Osteoblast (primary cell): Measurements from ENCODE around the gene NACA. TPM values are rescaled to one million over a fixed set of nuclear protein-coding genes. Genes with fewer than 3 reads are reported as not detected.

Source experiments
- DNase-seq: peaks from one replicate; pipeline ENCODE4 v3.0.0; 2011; ENCODE audit warnings: low spot score, mixed read lengths; ENCODE audit not compliant: insufficient read length; ENCODE audit errors: missing footprints
- H2AFZ ChIP-seq: 2 replicates; pipeline ENCODE4 v1.6.0; 2011; ENCODE audit warnings: mild to moderate bottlenecking, low read length
- H3K27ac ChIP-seq: 2 replicates; pipeline ENCODE4 v1.5.1; 2011; ENCODE audit warnings: mild to moderate bottlenecking, low read depth, low read length, moderate library complexity
- H3K27me3 ChIP-seq: 2 replicates; pipeline ENCODE4 v1.6.0; 2012; ENCODE audit warnings: mild to moderate bottlenecking, control low read depth, inconsistent platforms, low read length, moderate library complexity; ENCODE audit not compliant: insufficient read depth
- H3K36me3 ChIP-seq: 2 replicates; pipeline ENCODE4 v1.5.1; 2011; ENCODE audit warnings: mild to moderate bottlenecking, low read length, control low read depth, moderate library complexity; ENCODE audit not compliant: insufficient read depth
- H3K4me1 ChIP-seq: 2 replicates; pipeline ENCODE4 v1.5.1; 2011; ENCODE audit warnings: mild to moderate bottlenecking, low read length, control low read depth, moderate library complexity; ENCODE audit not compliant: insufficient read depth
- H3K4me2 ChIP-seq: 2 replicates; pipeline ENCODE4 v1.6.0; 2011; ENCODE audit warnings: mild to moderate bottlenecking, low read length; ENCODE audit not compliant: insufficient read depth
- H3K4me3 ChIP-seq: fragments of 200-600 bp; sonication (generic); 3 replicates; pipeline ENCODE4 v1.5.1; 2012; ENCODE audit warnings: mild to moderate bottlenecking, low read length, inconsistent platforms; ENCODE audit not compliant: insufficient read depth
- H3K79me2 ChIP-seq: 2 replicates; pipeline ENCODE4 v1.6.0; 2012; ENCODE audit warnings: mild to moderate bottlenecking, low read length, control low read depth, inconsistent platforms; ENCODE audit not compliant: insufficient read depth
- H3K9me3 ChIP-seq: 2 replicates; pipeline ENCODE4 v1.5.1; 2011; ENCODE audit warnings: low read depth, low read length, control low read depth
- H4K20me1 ChIP-seq: 2 replicates; pipeline ENCODE4 v1.6.0; 2012; ENCODE audit warnings: mild to moderate bottlenecking, low read length, control low read depth; ENCODE audit not compliant: insufficient read depth
- CTCF ChIP-seq: IDR thresholded peaks from 2 replicates; pipeline ENCODE4 v1.5.1; 2011; ENCODE audit warnings: mild to moderate bottlenecking, low read depth, low read length, moderate library complexity; ENCODE audit errors: extremely low read depth
- total RNA-seq: library from RNA; depleted of rRNA; stranded (reverse); fragments of >200 nt; gene quantifications from 2 replicates; pipeline ENCODE4 v1.2.3, GENCODE V29; 2012

Gene NACA
- total RNA-seq, 1 donor: 845 TPM

DNA sequence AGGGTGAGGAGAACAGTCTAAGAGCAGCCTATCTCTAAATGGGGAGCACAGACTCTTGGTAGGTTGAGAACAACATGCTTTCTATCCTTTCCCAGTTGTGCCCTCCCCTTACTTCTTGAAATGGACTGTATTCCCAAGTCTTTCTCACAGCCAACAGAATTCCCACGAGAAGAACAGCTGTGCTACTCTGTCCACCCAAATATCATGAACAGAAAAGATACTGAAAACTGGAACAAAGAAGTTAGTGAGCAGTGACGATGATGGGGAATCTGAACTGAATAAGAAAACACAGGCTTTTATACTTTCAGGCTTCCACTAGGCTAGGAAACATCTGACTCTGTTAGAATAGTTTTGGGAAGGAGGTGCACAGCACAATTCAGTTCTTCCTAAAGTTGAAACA lies 3.4 kb downstream of the NACA start:
- Histone ChIP-seq H3K27ac (peak overlapping the region; percentile 47), H3K79me2 (peaks cover 79% of the 10 kb centered on the region), H3K27me3 (no peaks in the 10 kb centered on the region), H3K4me3 (no peak overlapping the region), H3K36me3 (peaks cover 44% of the 10 kb centered on the region), H4K20me1 (peaks cover 65% of the 10 kb centered on the region), H2AFZ (no peak overlapping the region), H3K4me2 (peak overlapping the region; percentile 98), H3K9me3 (no peaks in the 10 kb centered on the region), H3K4me1 (peaks cover 31% of the 10 kb centered on the region)
- no peak for DNase-seq
- TF ChIP-seq CTCF: no peak

- Histone ChIP-seq H3K4me3 (no peak overlapping the region), H3K27ac (peak overlapping the region; percentile 47), H3K36me3 (peaks cover 44% of the 10 kb centered on the region), H3K4me2 (peak overlapping the region; percentile 98), H3K4me1 (peaks cover 31% of the 10 kb centered on the region), H4K20me1 (peaks cover 70% of the 10 kb centered on the region), H3K27me3 (no peaks in the 10 kb centered on the region), H3K79me2 (peaks cover 84% of the 10 kb centered on the region), H2AFZ (no peak overlapping the region), H3K9me3 (no peaks in the 10 kb centered on the region)
- no peak for TF ChIP-seq CTCF
- no peak for DNase-seq
Observed at GRCh38 chr12:56721216-56721615, 3.9 kb downstream of the NACA start.

GRCh38 chr12:56720731-56721151 lies 4.4 kb downstream of the NACA start:
- no peak for DNase-seq
- Histone ChIP-seq H3K9me3 (no peaks in the 10 kb centered on the region), H2AFZ (no peak overlapping the region), H3K79me2 (peaks cover 89% of the 10 kb centered on the region), H3K4me2 (no peak overlapping the region), H4K20me1 (peaks cover 75% of the 10 kb centered on the region), H3K27ac (no peak overlapping the region), H3K4me3 (no peak overlapping the region), H3K36me3 (peaks cover 49% of the 10 kb centered on the region), H3K4me1 (peaks cover 31% of the 10 kb centered on the region), H3K27me3 (no peaks in the 10 kb centered on the region)
- no peak for TF ChIP-seq CTCF

- H3K79me2 ChIP-seq: peaks cover 95% of the 10 kb centered on the region
- H2AFZ ChIP-seq: no peak overlapping the region
- no peak overlapping the region for H3K4me3 ChIP-seq
- no peak overlapping the region for H3K4me2 ChIP-seq
- no peaks in the 10 kb centered on the region for H3K9me3 ChIP-seq
- peaks cover 89% of the 10 kb centered on the region for H4K20me1 ChIP-seq
- peaks cover 66% of the 10 kb centered on the region for H3K36me3 ChIP-seq
- H3K27ac ChIP-seq: no peak overlapping the region
- no peaks in the 10 kb centered on the region for H3K27me3 ChIP-seq
- peak; percentile 48 for DNase-seq
- H3K4me1 ChIP-seq: peaks cover 31% of the 10 kb centered on the region
- TF ChIP-seq CTCF: no peak
Observed at GRCh38 chr12:56719056-56719455, 6.0 kb downstream of the NACA start.
